NCI-H82 treated with DMSO at 0.1 percent for 48 hours (cell line): ENCODE results near the gene EIF3J.
"Not testable (repeated sequence)": the region's sequence is repeated elsewhere in the genome, so short reads cannot be mapped to it uniquely, and the experiment has no call there.

Experiments used
- DNase-seq: peaks from one replicate; lab custom pipeline; 2025; ENCODE audit not compliant: unreplicated experiment; lab: John Stamatoyannopoulos, UW

EIF3J gene

GRCh38 chr15:44541282-44541958 is 4.5 kb downstream of the EIF3J start:
- no peak for DNase-seq

GRCh38 chr15:44542596-44542995 is 5.6 kb downstream of the EIF3J start:
- DNase-seq, result no peak

GRCh38 chr15:44544745-44545144 is 7.8 kb downstream of the EIF3J start:
- DNase-seq, result not testable (repeated sequence)

GRCh38 chr15:44545913-44546802 is 9.2 kb downstream of the EIF3J start:
- no peak for DNase-seq

DNA sequence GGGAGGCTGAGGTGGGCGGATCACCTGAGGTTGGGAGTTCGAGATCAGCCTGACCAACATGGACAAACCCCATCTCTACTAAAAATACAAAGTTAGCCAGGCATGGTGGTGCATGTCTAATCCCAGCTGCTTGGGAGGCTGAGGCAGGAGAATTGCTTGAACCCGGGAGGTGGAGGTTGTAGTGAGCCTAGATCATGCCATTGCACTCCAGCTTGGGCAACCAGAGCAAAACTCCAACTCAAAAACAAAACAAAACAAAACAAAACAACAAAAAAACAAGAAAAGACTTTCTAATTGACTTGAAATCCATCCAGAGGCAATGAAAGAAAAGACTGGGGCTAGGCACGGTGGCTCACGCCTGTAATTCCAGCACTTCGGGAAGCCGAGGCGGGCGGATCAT is 12.2 kb downstream of the EIF3J start:
- not testable (repeated sequence) for DNase-seq

- no peak for DNase-seq
These were observed 13.3 kb downstream of the EIF3J start for GRCh38 chr15:44550256-44550655.

GRCh38 chr15:44550734-44551133 is 13.8 kb downstream of the EIF3J start:
- DNase-seq, result no peak

DNA sequence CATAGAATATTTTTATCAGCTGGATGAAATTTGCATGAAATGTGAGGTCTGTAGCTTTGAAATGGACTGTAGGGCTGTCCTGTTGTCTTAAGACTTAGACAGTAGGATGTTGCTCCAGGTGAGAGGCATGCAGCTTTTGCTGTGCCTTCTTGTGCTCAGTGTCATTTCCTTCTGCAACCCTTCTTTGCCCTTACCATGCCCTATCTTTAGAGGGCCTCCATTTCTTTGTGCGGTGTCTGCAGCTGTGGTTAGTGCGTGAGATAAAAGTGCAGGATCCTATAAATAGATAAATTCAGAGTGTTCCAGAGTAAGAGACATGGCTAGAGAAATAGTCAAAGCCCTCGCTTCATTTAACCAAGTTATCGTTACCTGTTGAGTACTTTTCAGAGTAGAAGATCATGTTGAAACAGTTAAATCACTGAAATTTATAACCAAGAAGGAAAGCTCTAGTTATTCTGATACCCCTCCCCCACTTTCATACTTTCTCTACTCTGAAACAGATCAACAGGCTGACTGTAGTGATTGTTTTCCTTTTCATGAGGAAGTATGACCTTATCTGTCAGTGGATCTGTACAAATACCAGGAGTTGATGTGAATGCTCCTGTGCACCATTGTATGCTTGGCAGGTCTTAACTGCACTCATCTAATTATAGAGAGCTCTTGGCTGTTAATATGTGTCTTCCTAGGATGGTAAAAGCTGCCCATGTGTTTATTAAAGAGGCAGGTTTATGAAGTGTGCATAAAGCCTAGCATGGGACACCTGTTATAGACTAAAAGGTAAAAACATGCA is 18.2 kb downstream of the EIF3J start:
- DNase-seq, result no peak

DNA sequence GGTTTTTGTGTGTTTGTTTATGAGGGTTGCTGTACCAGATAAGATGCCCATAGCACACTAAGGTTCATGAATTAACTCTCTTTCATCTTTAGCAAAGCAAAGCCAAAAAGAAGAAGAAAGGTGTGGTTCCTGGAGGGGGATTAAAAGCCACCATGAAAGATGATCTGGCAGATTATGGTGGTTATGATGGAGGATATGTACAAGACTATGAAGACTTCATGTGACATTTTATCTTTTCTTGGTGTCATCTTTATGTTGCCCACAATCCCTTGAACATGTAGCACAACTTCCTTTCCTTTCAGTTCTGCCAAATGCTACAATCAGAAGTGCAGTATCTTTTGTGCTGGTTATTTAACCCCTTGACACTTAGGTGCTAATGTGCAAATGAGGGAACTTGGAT is 24.0 kb downstream of the EIF3J start:
- not testable (repeated sequence) for DNase-seq

GRCh38 chr15:44565387-44566154 is 28.6 kb downstream of the EIF3J start:
- DNase-seq, result no peak

GRCh38 chr15:44566155-44566540 is 29.2 kb downstream of the EIF3J start:
- DNase-seq, result no peak

GRCh38 chr15:44568338-44568737 is 31.4 kb downstream of the EIF3J start:
- no peak for DNase-seq

DNA sequence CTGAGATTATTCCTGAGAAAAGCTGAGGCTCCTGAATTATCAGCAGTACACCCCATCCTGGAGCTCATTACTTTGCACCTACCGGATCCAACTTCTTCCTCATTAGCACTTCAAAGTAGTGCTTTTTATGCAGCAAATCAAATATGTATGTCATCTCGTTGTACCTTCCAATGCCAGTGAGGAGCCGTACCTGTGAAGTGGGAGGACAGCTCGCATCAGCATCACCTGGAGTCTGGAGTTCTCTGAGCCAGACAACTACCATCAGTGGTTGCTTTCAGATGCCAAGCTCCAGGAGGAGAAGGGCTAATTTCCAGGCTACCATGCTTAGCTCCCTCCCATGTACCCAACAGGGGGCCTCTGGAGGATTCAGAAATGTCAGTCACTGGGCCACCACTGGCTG is 32.4 kb downstream of the EIF3J start:
- DNase-seq, result no peak

GRCh38 chr15:44570361-44570760 is 33.4 kb downstream of the EIF3J start:
- no peak for DNase-seq

DNA sequence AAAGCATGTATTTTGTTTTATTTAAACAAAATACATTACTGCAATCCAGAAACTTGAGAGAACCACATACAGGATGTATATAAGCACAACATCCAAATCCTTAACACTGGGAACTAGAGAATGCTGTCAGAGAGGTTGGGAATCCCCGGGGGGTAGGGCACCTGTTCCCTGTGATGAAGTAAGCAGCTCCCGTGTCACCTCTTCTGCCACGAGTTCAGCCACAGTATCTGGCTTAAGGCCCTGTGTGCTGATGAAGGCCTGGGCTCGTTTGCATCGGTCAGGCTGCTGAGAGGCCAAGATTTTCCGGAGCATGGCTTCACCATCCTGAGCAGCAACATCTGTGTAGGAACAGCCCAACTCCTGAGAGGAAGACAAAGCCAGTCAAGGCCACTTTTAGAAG is 36.4 kb downstream of the EIF3J start:
- no peak for DNase-seq

DNA sequence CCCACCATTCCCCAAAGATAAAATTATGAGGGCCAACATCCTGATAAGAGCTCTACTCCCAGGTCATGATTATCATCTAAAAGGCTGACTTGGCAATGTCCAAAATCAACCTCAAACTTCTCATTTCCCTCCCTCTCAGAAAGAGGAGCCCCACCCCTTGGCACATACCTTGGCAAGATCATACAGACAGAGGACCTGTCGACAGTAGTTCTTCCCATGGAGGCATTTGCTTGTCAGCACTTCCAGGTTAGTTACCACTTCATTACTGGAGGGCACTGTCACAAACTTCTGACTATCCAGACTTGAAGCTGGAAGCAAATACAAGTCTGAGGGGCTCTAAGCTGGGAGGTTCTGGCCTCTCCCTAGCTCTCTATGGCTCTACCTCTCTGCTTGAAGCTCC is 37.8 kb downstream of the EIF3J start:
- DNase-seq, result no peak

- DNase-seq, result no peak
These were observed 43.2 kb downstream of the EIF3J start for GRCh38 chr15:44580105-44580504.

- no peak for DNase-seq
These were observed 47.3 kb downstream of the EIF3J start for GRCh38 chr15:44584162-44584749.

GRCh38 chr15:44585633-44586032 is 48.7 kb downstream of the EIF3J start:
- no peak for DNase-seq

- DNase-seq, result peak; percentile 26
These were observed 51.6 kb downstream of the EIF3J start for GRCh38 chr15:44588541-44588940.
